Progenitor cell of endocrine pancreas (in vitro differentiated cells): ENCODE data around the gene GAS1. TPM values are rescaled to one million over a fixed set of nuclear protein-coding genes. Genes with fewer than 3 reads are reported as not detected.

Experiments
- DNase-seq: peaks from one replicate; pipeline ENCODE4 v3.0.0; 2021; ENCODE audit warnings: low spot score; ENCODE audit not compliant: unreplicated experiment
- H3K27ac Mint-ChIP-seq: 2 replicates; pipeline ENCODE4 v1.8.0; 2021; ENCODE audit warnings: mild to moderate bottlenecking, moderate library complexity, mixed read lengths
- H3K27me3 Mint-ChIP-seq: 2 replicates; pipeline ENCODE4 v1.8.0; 2021; ENCODE audit warnings: mixed read lengths
- H3K36me3 Mint-ChIP-seq: 2 replicates; pipeline ENCODE4 v1.8.0; 2022; ENCODE audit warnings: mixed read lengths; ENCODE audit not compliant: insufficient read depth
- H3K4me1 Mint-ChIP-seq: 2 replicates; pipeline ENCODE4 v1.8.0; 2021; ENCODE audit warnings: low read depth, mixed read lengths
- H3K4me3 Mint-ChIP-seq: 2 replicates; pipeline ENCODE4 v1.8.0; 2021; ENCODE audit warnings: low read depth, mild to moderate bottlenecking, moderate library complexity, mixed read lengths
- H3K9me3 Mint-ChIP-seq: 2 replicates; pipeline ENCODE4 v1.8.0; 2021; ENCODE audit warnings: low read depth, mixed read lengths
- total RNA-seq: library from RNA; stranded (reverse); gene quantifications from 2 replicates; pipeline ENCODE4 v1.2.1, GENCODE V29; 2021
- TF ChIP-seq, protein P1 (sequence below): fragments of 200-600 bp; sonication (generic); IDR thresholded peaks from one replicate; pipeline ENCODE4 v1.5.0; 2021; ENCODE audit warnings: antibody characterized with exemption, mild to moderate bottlenecking; ENCODE audit not compliant: unreplicated experiment

Gene GAS1
- total RNA-seq, 1 donor from 2014 or later: 4.0 TPM

DNA sequence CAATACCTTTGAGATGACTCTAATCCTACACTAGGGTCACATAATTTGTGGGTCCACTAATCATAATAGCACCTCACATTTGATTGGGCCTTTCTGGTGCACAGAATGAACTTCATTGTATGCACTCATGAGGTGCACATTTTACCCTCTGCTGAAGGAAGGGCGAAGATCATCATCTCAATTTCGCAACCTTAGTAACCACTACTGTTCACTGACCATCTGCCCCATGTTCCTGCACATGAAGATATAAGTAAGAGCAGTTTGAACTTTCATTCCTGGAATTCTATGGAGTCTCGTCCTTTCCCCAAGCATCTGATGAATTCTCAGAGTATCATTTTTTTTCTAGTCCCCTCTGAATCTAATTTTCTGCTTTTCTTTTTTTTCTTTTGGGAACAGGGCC lies 21.2 kb downstream of the GAS1 start:
- no peak for DNase-seq
- Mint-ChIP-seq H3K4me1 (peaks cover 2% of the 10 kb centered on the region), H3K36me3 (no peaks in the 10 kb centered on the region), H3K27me3 (peaks cover 26% of the 10 kb centered on the region), H3K27ac (no peak overlapping the region), H3K9me3 (peaks cover 9% of the 10 kb centered on the region), H3K4me3 (no peak overlapping the region)
- TF ChIP-seq, protein P1, sequence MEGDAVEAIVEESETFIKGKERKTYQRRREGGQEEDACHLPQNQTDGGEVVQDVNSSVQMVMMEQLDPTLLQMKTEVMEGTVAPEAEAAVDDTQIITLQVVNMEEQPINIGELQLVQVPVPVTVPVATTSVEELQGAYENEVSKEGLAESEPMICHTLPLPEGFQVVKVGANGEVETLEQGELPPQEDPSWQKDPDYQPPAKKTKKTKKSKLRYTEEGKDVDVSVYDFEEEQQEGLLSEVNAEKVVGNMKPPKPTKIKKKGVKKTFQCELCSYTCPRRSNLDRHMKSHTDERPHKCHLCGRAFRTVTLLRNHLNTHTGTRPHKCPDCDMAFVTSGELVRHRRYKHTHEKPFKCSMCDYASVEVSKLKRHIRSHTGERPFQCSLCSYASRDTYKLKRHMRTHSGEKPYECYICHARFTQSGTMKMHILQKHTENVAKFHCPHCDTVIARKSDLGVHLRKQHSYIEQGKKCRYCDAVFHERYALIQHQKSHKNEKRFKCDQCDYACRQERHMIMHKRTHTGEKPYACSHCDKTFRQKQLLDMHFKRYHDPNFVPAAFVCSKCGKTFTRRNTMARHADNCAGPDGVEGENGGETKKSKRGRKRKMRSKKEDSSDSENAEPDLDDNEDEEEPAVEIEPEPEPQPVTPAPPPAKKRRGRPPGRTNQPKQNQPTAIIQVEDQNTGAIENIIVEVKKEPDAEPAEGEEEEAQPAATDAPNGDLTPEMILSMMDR: no peak

DNA sequence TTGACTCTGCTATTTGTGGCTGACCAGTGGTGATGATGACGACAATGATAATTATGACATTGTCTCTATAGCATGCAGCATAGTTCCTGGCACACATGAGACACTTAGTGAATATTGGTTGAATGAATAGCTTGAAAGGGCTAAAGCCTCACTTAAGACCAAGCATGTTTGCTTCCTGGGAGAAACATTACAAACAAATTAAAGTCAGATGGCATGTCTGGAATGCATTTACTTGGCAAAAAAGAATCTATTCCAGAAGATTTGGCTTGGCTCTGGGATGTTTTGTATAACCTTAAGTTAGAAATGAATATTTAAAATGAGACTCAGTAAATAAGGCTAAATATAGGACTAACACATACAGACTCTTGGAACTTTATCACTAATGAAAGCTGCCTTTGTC lies 21.6 kb downstream of the GAS1 start:
- H3K36me3 Mint-ChIP-seq: no peaks in the 10 kb centered on the region
- H3K4me3 Mint-ChIP-seq: no peak overlapping the region
- H3K4me1 Mint-ChIP-seq: peaks cover 2% of the 10 kb centered on the region
- DNase-seq: no peak
- peaks cover 27% of the 10 kb centered on the region for H3K27me3 Mint-ChIP-seq
- no peak overlapping the region for H3K27ac Mint-ChIP-seq
- TF ChIP-seq, protein P1: no peak
- peaks cover 7% of the 10 kb centered on the region for H3K9me3 Mint-ChIP-seq

DNA sequence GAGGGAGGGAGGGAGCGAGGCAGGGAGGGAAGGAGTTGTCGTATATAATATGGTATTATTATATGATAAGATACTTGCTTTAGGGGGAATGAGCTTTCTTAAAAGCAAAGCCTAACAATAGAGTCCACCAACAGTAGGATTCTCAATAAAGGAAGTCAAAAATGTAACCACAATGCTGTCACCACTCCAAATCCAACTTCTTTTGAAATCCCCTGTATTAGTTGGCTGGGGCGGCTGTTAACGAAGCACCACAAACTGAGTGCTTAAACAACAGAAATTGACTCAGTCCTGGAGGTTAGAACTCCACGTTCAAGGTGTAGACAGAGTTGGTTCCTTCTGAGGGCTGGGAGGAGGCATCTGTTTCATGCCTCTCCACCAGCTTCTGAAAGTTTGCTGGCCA lies 23.1 kb downstream of the GAS1 start:
- DNase-seq: no peak
- H3K4me1 Mint-ChIP-seq: peaks cover 2% of the 10 kb centered on the region
- H3K9me3 Mint-ChIP-seq: no peaks in the 10 kb centered on the region
- H3K4me3 Mint-ChIP-seq: no peak overlapping the region
- no peaks in the 10 kb centered on the region for H3K36me3 Mint-ChIP-seq
- peaks cover 30% of the 10 kb centered on the region for H3K27me3 Mint-ChIP-seq
- no peak overlapping the region for H3K27ac Mint-ChIP-seq
- TF ChIP-seq, protein P1: no peak

DNA sequence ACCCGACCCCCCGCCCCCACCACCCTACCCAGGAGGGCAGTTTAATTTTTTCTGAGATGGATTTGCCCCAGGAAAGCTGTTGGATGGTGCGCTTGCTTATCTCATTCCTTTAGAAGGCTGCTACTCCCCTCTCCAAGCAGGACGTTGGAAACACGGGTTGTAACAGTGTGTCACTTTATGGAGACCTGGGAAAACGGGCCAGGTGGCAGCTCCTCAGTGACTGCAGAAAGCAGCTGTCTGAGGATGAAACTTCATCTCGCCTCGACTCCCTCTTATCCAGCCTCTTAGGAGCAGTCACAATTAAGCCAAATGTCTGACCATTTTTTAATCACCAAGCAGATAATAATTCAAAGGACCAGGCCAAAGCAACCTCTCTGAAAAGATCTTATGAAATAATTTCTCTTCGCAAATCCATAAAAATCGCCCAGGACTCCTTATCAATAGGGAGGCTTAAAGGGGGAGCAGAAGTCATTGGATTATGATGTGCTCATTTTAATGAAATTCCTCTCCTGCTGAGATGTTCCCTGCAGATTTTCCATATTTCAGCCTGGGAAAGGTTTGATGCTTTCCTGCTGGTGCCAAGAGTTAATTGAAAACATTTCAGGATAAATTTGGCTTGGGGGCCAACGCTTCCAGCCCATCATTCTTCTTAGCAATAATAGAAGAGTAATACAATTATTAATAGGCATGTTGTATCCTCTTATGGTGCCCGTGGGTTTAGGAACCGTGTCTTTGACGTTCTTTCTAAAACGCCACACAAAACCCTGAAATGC lies 26.0 kb downstream of the GAS1 start:
- TF ChIP-seq, protein P1: no peak
- Mint-ChIP-seq H3K27me3 (peaks cover 41% of the 10 kb centered on the region), H3K4me3 (no peak overlapping the region), H3K27ac (no peak overlapping the region), H3K9me3 (no peaks in the 10 kb centered on the region), H3K4me1 (peaks cover 2% of the 10 kb centered on the region), H3K36me3 (no peaks in the 10 kb centered on the region)
- DNase-seq: no peak

DNA sequence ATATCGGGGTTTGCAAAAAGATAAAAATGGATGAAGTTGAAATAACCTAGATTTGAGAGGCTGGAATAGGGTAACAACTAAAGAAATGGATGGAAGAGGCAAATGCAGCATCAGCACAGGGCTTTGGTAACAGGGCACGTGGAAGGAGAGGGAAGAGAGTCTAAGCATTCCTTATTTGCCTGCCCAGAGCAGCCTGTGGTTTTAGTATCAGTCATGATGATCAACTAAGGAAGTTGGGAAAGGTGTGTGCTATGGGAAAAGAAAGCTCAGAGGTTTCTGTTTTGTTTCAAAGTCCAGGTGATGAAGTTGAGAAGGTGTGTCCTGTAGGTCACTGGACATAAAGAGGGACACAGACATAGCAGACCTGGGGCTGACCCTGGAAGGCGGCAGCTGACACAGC lies 28.8 kb downstream of the GAS1 start:
- no peak for DNase-seq
- TF ChIP-seq, protein P1: no peak
- H3K36me3 Mint-ChIP-seq: no peaks in the 10 kb centered on the region
- no peaks in the 10 kb centered on the region for H3K4me1 Mint-ChIP-seq
- no peak overlapping the region for H3K27ac Mint-ChIP-seq
- H3K9me3 Mint-ChIP-seq: peaks cover 3% of the 10 kb centered on the region
- H3K4me3 Mint-ChIP-seq: no peak overlapping the region
- H3K27me3 Mint-ChIP-seq: peaks cover 39% of the 10 kb centered on the region
